GM21723 (cell line): Measurements from ENCODE around the gene BLNK.

Experiments
- ATAC-seq: cut with Tn5 transposase; IDR thresholded peaks from one replicate; pipeline ENCODE4 v1.9.1; 2021; ENCODE audit warnings: mild to moderate bottlenecking, moderate library complexity; ENCODE audit not compliant: unreplicated experiment

Gene BLNK

GRCh38 chr10:96264938-96265337 lies 6.4 kb downstream of the BLNK start:
- ATAC-seq, result no peak

- no peak for ATAC-seq
Measured at GRCh38 chr10:96263669-96264068, 7.7 kb downstream of the BLNK start.

- no peak for ATAC-seq
Measured at GRCh38 chr10:96263176-96263575, 8.2 kb downstream of the BLNK start.

GRCh38 chr10:96261930-96262329 lies 9.4 kb downstream of the BLNK start:
- ATAC-seq, result no peak

- no peak for ATAC-seq
Measured at GRCh38 chr10:96261132-96261531, 10.2 kb downstream of the BLNK start.

GRCh38 chr10:96260014-96260413 lies 11.4 kb downstream of the BLNK start:
- no peak for ATAC-seq

GRCh38 chr10:96259150-96259549 lies 12.2 kb downstream of the BLNK start:
- no peak for ATAC-seq

GRCh38 chr10:96257944-96258343 lies 13.4 kb downstream of the BLNK start:
- ATAC-seq, result no peak

GRCh38 chr10:96255549-96256333 lies 15.6 kb downstream of the BLNK start:
- ATAC-seq, result no peak

- no peak for ATAC-seq
Measured at GRCh38 chr10:96254976-96255375, 16.4 kb downstream of the BLNK start.

- ATAC-seq, result no peak
Measured at GRCh38 chr10:96252730-96253129, 18.6 kb downstream of the BLNK start.

- no peak for ATAC-seq
Measured at GRCh38 chr10:96250349-96250748, 21.0 kb downstream of the BLNK start.

GRCh38 chr10:96249264-96249663 lies 22.1 kb downstream of the BLNK start:
- ATAC-seq, result no peak

- peak; percentile 97 for ATAC-seq
Measured at GRCh38 chr10:96244354-96244753, 27.0 kb downstream of the BLNK start.

- no peak for ATAC-seq
Measured at GRCh38 chr10:96243296-96243695, 28.1 kb downstream of the BLNK start.

GRCh38 chr10:96242822-96243221 lies 28.5 kb downstream of the BLNK start:
- ATAC-seq, result no peak

GRCh38 chr10:96238646-96239623 lies 32.4 kb downstream of the BLNK start:
- no peak for ATAC-seq

GRCh38 chr10:96236876-96237275 lies 34.5 kb downstream of the BLNK start:
- ATAC-seq, result no peak

GRCh38 chr10:96236090-96236478 lies 35.3 kb downstream of the BLNK start:
- ATAC-seq, result no peak

GRCh38 chr10:96235326-96236089 lies 35.9 kb downstream of the BLNK start:
- no peak for ATAC-seq

- no peak for ATAC-seq
Measured at GRCh38 chr10:96233959-96234358, 37.4 kb downstream of the BLNK start.
